ENCODE results near the gene ZNF888. TPM values are rescaled to one million over a fixed set of nuclear protein-coding genes. Genes with fewer than 3 reads are reported as not detected.

ZNF888 gene
- total and polyA plus RNA-seq, 9 of the 15 experiments (the other 6 are each of a cell fraction or from before 2014, with no cell fraction given), result 1.6 to 13.3 (median 9.9) TPM

DNA sequence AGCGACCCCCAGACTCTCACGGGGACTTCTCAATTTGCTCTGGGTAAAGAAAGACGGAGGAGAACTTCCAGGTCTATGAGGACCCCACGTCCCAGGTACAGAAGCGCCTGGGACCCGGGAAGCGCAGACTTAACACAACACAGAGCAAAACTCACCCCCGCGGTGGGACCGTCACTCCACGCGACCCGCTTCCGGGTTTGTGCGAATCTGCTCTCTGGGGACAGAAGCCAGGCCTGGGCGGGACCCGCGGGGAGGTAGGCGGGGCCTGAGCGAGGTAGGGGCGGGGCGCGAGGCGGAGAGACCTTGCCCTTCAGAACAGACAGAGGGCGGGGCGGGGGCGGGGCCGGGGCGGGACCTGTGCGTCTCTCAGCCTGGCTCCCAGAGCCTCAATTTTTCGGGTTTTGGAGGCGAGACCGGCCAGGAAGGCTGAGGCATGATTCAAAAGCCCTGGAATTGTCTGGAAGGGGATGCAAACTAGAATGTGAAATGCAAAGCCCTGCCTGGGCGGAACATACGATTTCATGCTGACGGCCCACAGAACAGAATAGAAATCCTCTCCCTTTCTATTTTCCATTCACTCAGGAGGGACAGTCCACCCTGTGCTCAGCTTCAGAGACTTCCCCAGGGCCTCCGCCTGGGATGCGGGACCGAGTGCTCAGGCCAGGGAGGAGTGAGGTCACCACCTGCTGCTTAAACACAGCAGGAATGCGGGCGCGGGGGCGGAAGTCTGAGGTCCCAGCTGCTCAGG, 19.3 kb upstream of the ZNF888 start (continued):
- TF ChIP-seq THRAP3 (IDR thresholded peaks at IDR 0.05; ENCODE audit: borderline replicate concordance) (no peak), RBM25 (IDR thresholded peaks at IDR 0.05; ENCODE audit: low read depth, low read length, severe bottlenecking) (no peak), ZBTB8A (IDR thresholded peaks at IDR 0.05; ENCODE audit: partially characterized antibody) (no peak), ZNF12 (CRISPR knock-in tag; IDR thresholded peaks at IDR 0.05) (no peak)
- TF ChIP-seq, protein P1, sequence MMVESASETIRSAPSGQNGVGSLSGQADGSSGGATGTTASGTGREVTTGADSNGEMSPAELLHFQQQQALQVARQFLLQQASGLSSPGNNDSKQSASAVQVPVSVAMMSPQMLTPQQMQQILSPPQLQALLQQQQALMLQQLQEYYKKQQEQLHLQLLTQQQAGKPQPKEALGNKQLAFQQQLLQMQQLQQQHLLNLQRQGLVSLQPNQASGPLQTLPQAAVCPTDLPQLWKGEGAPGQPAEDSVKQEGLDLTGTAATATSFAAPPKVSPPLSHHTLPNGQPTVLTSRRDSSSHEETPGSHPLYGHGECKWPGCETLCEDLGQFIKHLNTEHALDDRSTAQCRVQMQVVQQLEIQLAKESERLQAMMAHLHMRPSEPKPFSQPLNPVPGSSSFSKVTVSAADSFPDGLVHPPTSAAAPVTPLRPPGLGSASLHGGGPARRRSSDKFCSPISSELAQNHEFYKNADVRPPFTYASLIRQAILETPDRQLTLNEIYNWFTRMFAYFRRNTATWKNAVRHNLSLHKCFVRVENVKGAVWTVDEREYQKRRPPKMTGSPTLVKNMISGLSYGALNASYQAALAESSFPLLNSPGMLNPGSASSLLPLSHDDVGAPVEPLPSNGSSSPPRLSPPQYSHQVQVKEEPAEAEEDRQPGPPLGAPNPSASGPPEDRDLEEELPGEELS (CRISPR knock-in tag; IDR thresholded peaks at IDR 0.05; ENCODE audit: borderline replicate concordance), result no peak
- TF ChIP-seq, protein P2, sequence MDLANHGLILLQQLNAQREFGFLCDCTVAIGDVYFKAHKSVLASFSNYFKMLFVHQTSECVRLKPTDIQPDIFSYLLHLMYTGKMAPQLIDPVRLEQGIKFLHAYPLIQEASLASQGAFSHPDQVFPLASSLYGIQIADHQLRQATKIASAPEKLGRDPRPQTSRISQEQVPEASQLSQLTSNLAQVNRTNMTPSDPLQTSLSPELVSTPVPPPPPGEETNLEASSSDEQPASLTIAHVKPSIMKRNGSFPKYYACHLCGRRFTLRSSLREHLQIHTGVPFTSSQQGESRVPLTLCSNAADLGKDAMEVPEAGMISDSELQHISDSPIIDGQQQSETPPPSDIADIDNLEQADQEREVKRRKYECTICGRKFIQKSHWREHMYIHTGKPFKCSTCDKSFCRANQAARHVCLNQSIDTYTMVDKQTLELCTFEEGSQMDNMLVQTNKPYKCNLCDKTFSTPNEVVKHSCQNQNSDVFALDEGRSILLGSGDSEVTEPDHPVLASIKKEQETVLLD (IDR thresholded peaks at IDR 0.05), result no peak
